GM19043 (cell line): ENCODE measurements around the gene SEC31B.
A peak's percentile ranks its signal among the peaks of the same experiment; 100 is the strongest.

Experiments used
- ATAC-seq: cut with Tn5 transposase; IDR thresholded peaks from one replicate; pipeline ENCODE4 v1.9.1; 2021; ENCODE audit warnings: low read depth; ENCODE audit not compliant: unreplicated experiment

The SEC31B gene

GRCh38 chr10:100529475-100530298 is 10.0 kb upstream of the SEC31B start, which contains the start of gene NDUFB8:
Gene NDUFB8 (minus strand): TSS chr10:100529871. CDS start chr10:100529851, 20 bp downstream.
- ATAC-seq, result peak; percentile 59

GRCh38 chr10:100528921-100529474 is 9.3 kb upstream of the SEC31B start:
- no peak for ATAC-seq

GRCh38 chr10:100528123-100528886 is 8.6 kb upstream of the SEC31B start:
- no peak for ATAC-seq

DNA sequence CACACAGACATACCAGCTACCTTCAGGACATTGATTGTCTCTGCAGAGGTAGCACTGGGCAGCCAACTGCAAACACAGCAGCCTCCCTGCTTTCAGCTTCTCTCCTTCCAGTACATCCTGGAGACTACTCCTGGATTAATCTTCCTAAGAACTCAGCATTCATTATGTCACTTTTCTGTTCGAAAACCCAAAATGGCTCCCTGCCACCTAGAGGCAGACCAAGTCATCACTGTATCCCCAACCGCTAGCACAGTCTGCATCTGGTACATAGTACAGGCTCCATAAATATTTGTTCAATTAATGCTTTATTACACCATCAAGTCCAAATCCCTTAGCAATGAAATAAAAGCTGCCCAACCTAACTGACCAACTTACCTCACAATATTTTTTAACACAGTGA is 5.0 kb upstream of the SEC31B start:
- ATAC-seq, result no peak

DNA sequence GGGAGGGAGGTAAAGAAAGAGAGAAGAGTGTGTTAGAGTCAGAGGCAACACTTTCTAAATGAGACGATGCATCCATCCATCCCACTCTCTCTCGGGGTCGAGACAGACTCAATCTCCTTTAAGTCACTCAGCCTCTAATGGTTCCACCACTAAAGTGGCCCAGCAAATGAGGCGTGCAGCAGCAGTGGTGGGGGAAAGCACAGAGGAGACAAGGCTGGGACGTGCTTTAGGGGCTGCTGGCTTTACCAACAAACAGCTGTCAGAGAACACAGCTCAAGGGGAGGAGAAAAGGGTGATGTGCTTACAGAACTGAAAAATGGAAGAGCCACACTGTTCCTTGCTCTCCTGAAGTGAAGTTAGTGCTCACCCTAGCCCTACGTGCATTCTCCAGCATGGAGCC is 4.5 kb upstream of the SEC31B start:
- no peak for ATAC-seq

- ATAC-seq, result no peak
These were observed 3.3 kb upstream of the SEC31B start for GRCh38 chr10:100522945-100523344.

GRCh38 chr10:100522107-100522801 is 2.6 kb upstream of the SEC31B start:
- ATAC-seq, result no peak

GRCh38 chr10:100520811-100521210 is 1.1 kb upstream of the SEC31B start:
- ATAC-seq, result no peak

DNA sequence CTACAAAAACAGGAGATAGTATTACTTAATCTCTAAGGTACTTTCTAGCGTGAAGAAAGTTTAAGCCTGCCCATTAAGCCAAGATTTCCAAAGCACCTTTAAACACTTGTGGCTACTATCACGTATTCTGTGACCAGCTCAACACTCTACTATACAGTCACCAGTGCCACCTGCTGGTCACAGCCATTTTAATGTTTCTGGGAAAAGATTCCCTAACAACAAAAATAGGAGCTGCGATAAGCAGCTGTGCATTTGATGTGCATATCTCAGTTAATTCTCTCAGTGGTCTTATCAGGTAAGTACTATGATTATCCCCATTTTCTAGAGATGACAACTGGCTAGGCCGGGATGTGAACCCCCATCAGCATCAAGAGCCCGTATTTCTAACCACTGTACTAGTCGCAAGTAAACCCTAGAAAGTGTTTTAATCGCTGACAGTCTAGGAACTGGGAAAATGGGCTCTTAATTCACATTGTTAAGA is 860 bp downstream of the SEC31B start:
- no peak for ATAC-seq

GRCh38 chr10:100516847-100517246 is 2.8 kb downstream of the SEC31B start:
- ATAC-seq, result no peak

DNA sequence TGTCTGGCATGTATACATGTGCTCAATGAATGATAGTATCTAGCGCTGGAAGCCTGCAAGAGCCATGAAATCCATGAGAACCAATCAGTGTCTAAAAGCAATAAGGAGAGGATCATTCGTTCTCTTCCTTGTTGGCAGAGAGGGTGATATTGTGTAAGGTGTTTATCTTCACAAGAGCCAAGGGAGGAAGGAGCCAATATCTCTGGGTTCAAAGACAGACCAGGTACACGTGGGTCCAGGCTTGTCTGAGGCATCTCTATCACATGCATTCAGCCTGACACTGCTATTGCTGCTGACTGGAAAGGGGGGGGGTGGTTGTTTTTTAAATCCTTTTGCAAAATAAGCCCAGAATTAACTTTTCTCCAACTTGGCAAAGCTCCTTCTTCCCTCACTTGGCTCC is 4.0 kb downstream of the SEC31B start:
- ATAC-seq, result no peak

GRCh38 chr10:100510533-100511308 is 8.9 kb downstream of the SEC31B start:
- ATAC-seq, result no peak

DNA sequence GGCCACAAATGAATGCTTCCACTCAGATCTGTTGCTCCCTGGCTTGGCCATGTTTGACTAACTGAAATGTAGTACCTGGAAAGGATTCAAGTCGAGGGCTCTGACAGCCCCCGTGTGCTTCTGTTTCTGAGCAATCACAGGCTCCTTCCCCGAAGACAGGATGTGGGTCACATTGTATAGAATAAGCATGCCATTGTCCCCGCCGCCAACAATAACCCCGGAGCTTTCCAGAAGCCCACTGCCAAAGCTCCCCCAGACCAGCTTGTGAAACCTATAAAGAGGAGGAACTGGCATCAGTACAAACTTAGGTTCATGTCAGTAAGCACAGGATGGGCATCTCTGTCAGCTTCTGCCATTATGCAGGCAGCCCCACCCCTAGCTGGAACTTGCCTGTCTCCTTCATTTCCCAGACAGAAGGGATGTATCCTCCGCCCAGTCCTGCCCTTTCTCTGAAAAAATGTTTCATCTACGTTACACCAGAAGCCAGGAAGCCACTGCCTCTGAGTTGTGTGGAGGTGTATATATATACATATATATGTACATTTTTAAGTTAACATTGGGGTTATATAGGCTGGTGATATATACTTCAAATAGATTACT is 10.3 kb downstream of the SEC31B start:
- ATAC-seq, result no peak

- ATAC-seq, result peak; percentile 68
These were observed 10.9 kb downstream of the SEC31B start for GRCh38 chr10:100508691-100509150.

DNA sequence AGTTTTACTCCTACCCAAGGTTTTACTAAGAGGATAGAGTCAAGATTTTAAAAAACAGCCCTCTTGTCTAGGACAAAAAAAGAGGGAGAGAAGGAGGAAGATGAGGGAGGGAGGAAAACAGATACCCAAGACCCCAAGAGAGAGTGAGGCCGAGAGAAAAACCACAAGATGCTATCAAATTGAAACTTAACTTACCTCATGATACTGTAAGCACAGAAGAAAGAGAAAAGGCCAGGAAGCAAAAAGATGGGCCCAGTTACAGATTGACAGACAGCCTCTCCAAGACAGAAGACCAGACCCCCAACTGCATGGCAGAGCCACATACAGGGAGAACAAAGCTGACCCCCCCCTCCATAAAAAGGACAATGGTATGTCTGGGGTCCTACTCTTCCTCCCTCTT is 11.4 kb downstream of the SEC31B start:
- ATAC-seq, result no peak

DNA sequence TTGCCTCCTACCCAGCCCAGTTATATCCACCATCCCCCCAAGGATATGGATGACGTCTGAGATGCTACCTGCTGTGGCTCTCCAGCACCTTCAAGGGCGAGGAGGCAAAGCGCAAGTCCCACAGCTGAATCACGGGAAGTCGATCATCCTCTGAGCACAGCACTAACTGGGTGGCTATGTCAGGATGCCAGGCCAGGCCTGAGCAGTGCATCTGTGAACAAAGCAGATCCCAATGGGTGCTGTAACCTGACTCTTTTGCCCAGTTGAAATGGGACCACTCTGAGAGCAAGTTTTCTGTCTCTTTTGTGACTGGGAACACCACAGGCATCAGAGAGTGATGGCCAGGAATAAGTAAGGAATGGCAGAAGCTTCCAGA is 12.3 kb downstream of the SEC31B start:
- no peak for ATAC-seq

DNA sequence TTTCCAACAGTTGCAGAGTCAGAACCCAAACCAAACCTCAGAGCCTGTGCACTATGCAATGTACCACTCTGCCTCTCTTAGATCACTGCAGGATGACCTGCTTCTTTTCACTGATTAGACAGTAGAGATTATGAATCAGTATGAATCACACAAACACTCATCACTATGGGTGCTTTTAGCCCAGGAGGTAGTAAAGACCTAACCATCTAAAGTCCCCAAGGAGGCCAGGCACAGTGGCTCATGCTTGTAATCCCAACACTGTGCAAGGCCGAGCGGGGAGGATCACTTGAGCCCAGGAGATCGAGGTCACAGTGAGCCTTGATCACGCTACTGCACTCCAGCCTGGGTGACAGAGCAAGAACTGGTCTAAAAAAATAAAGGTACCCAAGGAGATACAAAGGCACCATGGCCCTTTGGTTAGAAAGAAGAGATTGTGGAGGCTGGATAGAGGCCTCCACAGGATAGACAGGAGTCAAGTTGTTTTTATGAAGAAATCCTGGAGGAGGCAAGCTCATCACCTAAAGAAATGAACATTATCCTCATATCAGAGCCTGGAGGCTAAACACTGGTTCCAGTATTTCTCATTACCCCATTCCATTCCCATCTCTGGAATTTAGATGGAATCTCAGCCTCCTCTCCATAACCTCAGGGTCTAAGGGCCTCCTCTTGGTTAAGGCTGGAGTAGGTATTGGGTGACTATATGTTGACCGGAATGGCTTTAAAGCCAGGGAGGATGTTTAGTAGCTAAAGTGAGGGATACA is 12.9 kb downstream of the SEC31B start:
- no peak for ATAC-seq

- no peak for ATAC-seq
These were observed 14.5 kb downstream of the SEC31B start for GRCh38 chr10:100505164-100505563.

DNA sequence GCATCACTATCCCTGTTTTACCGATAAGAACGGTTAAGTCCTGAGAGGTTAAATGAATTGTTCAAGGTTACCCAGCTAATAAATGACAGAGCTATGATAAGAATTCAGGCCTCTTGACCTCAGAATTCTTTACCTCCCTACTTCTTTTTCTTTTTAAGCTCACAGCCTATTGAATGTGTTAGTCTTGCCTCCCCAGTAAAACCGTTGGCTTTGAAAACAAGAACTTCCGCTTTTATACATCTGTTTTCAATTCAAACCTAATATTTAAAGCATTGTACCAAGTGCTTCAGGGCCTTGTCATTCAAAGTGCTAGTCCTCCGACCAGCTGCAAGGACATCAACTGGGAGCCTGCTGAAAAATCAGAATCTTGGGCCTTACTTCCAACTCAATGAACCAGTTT is 15.6 kb downstream of the SEC31B start:
- no peak for ATAC-seq
